CD4-positive, alpha-beta T cell treated with Interferon alpha-2 for 1 hour (primary cell): ENCODE measurements around the gene SLC39A13.
A peak's percentile ranks its signal among the peaks of the same experiment; 100 is the strongest.

Experiments
- DNase-seq, 2 donors: peaks; one replicate each; pipeline ENCODE4 v3.0.0-alpha.2; 2020 to 2022

Gene SLC39A13

DNA sequence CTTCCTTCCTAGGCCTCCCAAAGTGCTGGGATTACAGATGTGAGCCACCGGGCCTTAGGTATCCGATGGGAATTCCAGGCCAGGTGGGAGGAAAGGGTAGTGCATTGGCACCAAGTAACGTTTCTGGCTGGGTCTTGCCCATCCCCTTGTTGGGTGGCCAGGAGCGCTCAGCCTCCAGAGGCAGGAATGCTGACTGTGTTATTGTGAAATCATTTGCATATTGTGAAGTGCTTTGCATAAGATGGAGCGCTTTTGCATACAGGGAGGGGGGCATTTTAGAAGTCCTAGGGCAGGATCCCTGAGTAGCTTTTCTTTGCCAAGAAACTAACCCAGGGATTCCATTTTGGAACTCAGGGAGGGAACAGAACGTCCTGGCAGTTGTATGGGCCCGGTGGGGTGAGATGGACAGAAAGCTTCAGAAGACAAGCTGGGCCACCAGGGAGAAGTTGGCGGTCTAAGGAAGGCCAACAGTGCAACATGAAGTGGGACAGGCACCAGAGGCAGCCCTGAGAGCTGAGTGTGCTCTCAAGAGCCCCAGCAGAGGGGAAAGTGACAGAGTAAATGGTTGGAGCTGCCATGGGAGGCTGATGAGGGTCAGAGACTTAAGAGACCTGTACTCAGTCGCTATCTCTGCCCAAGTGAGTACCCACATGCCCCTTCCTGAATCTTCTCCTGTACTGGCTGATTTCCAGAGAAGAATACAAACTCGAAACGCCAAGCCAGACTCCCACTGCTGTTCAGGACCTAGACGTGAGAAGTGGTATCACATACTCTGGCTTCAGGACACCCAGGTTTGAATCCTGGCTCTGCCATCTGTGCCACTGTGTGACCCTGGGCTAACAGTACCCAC is 1.3 kb upstream of the SLC39A13 start:
- DNase-seq, result no peak

GRCh38 chr11:47408598-47409439 is 429 bp downstream of the SLC39A13 start:
- DNase-seq, result no peak

DNA sequence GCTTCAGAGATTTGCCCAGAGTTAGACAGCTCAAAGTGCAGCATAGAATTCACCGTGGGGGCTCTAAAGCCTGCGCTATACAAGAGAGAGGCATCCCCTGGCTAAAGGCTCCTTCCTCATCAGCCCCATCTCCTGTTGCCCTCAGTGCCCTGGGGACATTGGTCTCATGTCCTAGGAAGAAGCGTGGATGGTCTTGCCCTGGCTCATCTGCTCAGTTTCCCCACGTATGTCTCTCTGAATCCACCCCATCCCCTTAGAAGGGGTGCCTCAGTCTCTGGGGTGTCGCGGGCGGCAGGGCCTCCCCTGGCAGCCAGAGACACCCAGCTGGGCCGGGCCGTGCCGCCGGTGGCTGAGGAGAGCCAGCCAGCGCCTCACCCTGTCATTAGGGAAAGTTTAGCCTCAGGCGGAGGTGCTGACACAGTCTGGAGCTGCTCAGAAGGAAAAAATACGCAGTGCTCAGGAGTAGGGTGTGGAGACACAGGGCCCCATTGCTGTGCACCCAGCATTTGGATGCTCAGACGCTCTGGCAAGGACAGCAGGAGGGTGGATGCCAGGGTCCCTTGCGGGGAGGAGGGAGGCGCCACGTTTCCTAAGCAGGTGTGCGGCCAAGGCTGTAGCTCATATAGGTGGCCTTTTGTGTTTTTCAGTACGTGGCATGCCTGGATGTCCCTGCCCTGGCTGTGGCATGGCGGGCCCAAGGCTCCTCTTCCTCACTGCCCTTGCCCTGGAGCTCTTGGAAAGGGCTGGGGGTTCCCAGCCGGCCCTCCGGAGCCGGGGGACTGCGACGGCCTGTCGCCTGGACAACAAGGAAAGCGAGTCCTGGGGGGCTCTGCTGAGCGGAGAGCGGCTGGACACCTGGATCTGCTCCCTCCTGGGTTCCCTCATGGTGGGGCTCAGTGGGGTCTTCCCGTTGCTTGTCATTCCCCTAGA is 1.3 kb downstream of the SLC39A13 start:
- no peak for DNase-seq

- no peak for DNase-seq
Observed at GRCh38 chr11:47410370-47411264, 2.2 kb downstream of the SLC39A13 start.

- DNase-seq, result peak; percentile 57 to 64
Observed at GRCh38 chr11:47411884-47412746, 3.7 kb downstream of the SLC39A13 start.

DNA sequence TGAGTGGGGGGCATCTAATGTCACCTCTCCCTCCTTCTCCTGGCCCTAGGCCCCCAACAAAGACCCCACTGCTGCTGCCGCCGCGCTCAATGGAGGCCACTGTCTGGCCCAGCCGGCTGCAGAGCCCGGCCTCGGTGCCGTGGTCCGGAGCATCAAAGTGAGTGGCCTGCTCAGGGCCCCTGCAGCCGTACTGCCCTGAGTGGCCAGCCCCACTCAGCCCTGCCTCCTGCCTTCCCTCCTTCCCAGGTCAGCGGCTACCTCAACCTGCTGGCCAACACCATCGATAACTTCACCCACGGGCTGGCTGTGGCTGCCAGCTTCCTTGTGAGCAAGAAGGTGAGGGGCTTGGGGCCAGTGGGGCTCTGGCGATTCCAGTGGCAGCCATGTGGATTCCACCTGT is 5.0 kb downstream of the SLC39A13 start:
- no peak for DNase-seq

GRCh38 chr11:47413908-47414684 is 5.7 kb downstream of the SLC39A13 start:
- no peak for DNase-seq

- no peak for DNase-seq
Observed at GRCh38 chr11:47414685-47415070, 6.3 kb downstream of the SLC39A13 start.

GRCh38 chr11:47415091-47415854 is 6.9 kb downstream of the SLC39A13 start:
- DNase-seq, result no peak

DNA sequence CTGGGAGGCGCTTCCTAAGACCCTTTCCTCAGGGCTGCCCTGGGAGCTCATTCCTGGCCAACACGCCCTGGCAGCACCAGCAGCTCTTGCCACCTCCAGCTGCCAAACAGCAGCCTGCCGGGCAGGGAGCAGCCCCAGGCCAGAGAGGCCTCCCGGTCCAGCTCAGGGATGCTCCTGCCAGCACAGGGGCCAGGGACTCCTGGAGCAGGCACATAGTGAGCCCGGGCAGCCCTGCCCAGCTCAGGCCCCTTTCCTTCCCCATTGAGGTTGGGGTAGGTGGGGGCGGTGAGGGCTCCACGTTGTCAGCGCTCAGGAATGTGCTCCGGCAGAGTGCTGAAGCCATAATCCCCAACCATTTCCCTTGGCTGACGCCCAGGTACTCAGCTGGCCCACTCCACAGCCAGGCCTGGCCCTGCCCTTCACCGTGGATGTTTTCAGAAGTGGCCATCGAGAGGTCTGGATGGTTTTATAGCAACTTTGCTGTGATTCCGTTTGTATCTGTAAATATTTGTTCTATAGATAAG is 7.6 kb downstream of the SLC39A13 start:
- DNase-seq, result no peak

DNA sequence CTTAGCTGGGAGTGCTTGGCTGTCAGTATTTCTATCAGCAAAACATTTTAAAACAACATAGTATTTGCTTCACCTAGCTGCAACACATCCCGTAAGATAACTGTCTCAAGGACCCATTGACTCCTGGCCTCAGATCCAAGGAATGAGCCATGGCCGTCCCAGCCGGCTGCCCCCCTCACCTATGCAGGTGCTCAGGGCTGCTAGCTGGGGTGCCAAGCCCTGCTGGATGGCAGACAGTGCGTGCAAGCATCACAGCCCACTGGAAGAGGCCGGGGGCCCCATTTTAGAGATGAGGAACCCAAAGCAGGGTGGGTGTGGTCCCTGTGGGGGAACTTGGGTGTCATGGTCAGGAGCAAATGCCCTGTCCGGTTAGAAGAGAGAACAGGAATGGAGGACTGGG is 9.3 kb downstream of the SLC39A13 start:
- no peak for DNase-seq

DNA sequence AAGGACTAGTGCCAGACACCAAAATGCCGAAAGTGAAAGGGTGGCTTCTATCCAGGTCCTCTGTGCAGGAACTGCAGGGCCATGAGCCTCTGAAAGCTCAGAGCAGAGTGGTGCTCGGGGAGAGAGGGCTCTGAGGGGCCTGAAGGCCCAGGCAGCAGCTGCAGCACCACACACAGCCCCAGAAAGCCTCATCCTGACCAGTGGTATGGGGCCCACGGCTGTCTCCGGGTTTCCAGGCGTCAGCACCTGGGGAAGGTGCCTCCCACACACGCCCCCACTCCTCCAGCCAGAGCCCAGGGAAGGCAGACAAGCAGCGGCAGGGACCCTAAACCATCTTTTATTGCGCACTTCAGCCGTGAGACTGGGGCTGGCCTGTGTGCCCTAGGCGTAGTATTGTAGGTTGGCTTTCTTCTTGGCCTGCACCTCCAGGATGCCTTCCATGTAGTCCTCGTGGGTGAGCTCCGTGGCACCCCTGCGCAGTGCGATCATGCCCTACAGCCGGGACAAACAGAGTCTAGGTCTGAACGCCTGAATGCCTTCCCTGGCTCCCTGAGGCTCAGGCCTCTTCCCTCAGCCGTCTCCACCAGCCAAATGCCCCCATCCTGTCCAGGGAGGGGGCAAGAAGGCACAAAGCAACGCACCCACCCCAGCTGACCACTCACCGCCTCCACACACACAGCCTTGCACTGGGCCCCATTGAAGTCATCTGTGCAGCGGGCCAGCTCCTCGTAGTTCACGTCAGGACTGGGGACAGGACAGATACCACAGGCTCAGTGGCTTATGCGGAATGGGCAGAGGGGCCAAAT is 10.3 kb downstream of the SLC39A13 start:
- no peak for DNase-seq

DNA sequence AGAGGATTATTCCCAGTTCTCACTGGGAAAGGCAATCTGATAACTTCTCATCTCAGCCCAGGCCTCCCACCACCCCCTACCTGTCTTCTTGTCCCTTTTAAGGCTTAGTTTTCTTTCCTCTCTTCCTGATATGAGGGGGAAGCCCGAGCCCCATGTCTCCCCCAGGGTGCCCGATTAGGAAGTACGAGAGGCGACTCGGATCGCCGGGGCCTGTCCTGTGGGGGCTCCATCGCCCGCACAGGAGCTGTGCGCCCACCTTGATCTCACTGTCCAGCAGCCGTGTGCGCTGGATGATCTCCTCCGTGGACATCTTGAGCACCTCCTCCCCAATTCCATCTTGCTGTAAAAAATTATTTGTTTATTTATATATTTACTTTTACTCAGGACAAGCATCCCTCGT is 17.2 kb downstream of the SLC39A13 start:
- no peak for DNase-seq

- DNase-seq, result peak; percentile 97 to 98
Observed at GRCh38 chr11:47426062-47426956, 17.9 kb downstream of the SLC39A13 start, which contains the start of gene PSMC3. PSMC3 (minus strand) TSS chr11:47426439; CDS start chr11:47426279, 160 bp downstream.

DNA sequence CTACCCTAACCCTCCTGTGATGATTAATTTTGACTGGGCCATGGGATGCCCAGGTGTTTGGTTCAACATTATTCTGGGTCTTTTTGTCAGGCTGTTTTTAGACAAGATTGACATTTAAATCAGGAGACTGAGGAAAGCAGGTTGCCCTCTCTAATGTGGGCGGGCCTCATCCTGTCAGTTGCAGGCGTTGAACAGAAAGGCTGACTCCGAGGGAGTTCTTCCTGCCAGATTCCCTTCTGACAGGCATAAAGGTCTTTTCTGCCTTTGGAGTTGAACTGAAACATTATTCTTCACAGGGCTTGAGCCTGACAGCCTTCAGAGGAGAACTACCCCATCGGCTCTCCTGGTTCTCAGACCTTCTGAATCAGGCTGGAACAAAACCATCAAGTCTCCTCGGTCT is 22.1 kb downstream of the SLC39A13 start:
- no peak for DNase-seq

DNA sequence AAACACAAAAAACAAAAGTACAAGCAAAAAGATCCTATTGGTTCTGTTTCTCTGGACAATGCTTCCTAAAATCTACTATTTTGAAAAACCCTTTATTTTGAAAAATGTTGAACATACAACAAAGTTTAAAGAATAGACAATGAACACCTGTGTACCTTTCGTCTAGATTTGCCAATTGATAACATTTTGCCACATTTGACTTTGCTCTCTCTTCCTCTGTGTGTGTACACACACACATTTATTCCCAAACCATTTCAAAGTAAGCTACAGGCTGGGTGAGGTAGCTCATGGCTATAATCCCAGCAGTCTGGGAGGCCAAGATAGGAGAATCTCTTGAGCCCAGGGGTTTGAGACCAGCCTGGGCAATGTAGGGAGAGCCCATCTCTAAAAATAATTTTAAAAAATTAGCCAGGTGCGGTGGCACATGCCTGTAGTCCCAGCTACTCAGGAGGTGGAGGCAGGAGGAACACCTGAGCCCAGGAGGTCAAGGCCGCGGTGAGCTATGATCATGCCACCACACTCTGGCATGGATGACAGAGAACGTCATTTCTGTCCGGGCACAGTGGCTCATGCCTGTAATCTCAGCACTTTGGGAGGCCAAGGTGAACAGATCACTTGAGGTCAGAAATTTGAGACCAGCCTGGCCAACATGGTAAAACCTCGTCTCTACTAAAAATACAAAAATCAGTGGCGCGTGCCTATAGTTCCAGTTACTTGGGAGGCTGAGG is 23.1 kb downstream of the SLC39A13 start:
- DNase-seq, result no peak
